Renal cortical epithelial cell (primary cell): ENCODE measurements around the gene PTGFRN. TPM values are rescaled to one million over a fixed set of nuclear protein-coding genes. Genes with fewer than 3 reads are reported as not detected.
"Not testable (repeated sequence)": the region's sequence is repeated elsewhere in the genome, so short reads cannot be mapped to it uniquely, and the experiment has no call there.

ENCODE experiments used
- DNase-seq: peaks from one replicate; pipeline ENCODE4 v3.0.0-alpha.2; 2011; ENCODE audit warnings: low read depth
- total RNA-seq: library from RNA; depleted of rRNA; stranded (reverse); fragments of >200 nt; gene quantifications from 2 replicates; pipeline ENCODE4 v1.2.3, GENCODE V29; 2014

PTGFRN gene
- total RNA-seq, 1 donor from 2014 or later: 76.7 TPM

DNA sequence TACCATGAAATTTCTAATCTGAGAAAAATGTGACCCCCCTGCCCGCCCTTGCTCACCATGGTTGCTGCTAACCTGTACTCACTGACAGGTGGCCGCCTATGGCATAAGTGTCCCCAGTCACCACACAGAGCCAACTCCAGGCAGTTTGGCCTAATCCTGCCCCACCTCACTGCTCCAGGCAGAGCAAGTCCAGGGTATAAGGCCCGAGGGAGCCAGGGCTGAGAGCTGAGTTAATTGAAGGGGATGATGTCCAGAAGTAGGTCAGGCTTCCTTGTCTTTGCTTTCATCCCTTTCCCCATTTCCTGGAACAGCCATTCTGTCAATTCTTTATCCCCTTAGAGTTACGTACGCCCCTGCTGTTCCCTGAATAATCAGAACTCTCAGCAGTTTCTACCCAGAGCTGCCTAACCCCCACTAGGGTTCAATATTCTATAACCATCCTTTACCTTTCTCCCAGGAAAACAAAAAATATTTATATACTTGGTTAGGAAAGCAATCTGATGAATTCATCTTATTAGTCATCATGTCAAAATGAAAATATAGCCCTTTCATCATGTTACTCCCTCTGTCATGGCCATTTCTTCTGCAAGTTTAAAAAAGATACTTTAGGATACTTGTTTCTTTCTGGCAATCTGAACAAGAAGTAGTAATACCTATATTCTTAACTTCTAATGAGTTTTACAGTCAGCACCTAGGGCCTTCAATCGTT lies 62.4 kb downstream of the PTGFRN start:
- no peak for DNase-seq

DNA sequence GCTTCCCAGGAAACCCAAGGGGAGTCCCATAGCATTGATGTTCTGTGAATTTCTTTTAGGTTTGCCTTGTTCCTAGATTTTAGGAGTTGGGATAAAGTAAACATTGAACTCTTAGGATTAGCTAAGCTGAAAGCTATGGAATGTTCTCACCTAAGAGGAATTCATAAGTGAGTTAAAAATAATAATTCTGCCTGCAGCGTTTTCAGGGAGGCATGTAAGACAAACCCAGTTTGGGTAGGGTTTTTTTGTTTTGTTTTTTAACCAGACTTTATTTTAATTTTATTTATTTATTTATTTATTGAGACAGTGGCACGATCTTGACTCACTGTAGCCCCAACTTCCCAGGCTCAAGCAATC lies 62.9 kb downstream of the PTGFRN start:
- no peak for DNase-seq

DNA sequence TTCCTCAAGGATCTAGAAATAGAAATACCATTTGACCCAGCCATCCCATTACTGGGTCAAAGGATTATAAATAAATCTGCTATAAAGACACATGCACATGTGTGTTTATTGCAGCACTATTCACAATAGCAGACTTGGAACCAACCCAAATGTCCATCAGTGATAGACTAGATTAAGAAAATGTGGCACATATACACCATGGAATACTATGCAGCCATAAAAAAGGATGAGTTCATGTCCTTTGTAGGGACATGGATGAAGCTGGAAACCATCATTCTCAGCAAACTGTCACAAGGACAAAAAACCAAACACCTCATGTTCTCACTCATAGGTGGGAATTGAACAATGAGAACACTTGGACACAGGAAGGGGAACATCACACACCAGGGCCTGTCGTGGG lies 70.6 kb downstream of the PTGFRN start:
- not testable (repeated sequence) for DNase-seq

DNA sequence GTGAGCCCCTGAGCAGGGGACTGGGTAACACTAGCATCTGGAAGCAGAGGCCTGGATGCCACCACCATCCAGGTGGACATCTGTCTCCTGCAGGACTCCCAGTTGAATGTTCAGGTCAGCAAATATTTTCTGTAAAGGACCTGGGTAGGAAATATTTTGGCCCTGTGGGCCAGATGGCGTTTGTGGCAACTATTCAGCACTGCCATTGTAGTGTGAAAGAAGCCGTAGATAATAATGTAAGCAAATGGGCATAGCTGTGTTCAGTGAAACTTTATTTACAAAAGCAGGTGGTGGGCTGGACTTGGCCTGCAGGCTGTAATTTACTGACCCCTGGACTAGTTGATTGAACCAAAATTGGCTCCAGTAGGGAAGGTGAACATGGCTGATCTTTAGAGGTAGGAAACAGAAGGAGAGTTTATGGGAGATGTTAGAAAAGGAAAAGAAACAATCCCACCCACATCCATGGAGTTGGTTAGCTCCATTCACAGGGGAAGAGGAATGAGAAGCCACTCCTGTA lies 71.9 kb downstream of the PTGFRN start:
- no peak for DNase-seq

DNA sequence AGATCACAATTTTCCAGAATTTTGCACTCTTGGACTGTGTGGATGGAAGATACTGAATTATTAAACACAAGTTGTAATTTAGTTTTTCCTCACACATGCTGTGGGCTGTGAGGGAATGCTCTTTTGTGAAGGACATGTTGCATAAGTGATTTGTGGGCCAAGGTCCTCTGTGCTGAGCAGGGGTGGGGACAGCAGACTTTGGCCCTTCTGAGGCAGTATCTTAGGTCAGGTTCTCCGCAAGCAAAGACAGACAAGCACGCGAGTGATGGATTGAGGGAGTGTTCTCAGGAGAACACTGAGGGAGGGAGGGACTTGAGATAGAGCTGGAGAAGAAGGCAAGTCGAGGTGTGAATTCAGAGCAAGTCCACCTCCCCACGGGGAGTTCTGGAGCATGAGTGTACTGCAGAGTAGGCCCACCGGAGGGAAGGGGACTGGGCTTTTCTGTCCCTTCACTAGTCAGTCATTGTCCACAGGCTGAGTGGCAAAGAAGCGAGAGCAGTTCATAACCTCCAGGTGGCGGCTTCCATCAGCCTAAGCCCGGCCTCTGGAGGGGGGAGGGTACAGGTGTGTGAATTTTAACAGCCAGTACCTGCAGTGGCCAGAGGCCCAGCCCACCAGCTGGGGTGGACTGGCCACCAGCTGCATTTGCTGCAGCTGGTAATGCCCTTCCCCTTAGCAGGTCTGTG lies 72.7 kb downstream of the PTGFRN start:
- DNase-seq: no peak

DNA sequence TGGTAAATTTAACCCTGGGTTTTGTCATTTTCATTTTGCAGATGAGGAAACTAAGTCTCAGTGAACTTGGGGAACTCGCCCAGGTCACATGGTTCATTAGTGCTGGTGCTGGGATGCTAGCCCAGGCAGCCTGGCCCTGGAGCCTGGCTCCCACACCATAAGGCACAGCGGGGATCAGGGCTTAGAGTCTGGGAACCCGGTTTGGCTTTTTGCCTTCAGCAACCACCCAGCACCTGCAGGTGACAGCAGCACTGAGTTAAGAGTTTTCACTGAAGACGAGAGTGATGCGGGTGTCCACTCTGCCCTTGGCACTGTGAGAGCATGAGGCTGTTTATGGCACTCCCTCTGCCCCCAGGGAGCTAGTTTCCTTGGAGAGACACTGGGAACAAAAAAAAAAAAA lies 73.4 kb downstream of the PTGFRN start:
- no peak for DNase-seq

DNA sequence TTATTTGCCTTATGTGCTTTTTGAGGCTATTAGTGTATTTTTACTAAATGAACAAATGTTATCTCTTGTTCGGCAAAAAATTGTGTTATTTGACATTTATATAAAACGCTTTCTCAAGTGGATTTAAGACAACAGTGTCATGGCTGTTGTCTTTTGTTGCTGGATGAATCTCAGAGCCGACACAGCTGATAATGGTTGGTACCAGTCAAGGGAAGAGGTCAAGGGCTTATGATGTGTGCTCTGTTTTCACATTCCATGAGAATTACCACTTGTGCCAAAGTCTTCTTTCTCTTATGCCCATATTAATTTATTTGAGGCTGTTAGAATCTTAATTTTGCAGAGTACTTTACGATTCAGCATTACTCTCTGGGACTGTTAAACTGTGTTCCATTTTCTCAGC lies 74.0 kb downstream of the PTGFRN start:
- no peak for DNase-seq

DNA sequence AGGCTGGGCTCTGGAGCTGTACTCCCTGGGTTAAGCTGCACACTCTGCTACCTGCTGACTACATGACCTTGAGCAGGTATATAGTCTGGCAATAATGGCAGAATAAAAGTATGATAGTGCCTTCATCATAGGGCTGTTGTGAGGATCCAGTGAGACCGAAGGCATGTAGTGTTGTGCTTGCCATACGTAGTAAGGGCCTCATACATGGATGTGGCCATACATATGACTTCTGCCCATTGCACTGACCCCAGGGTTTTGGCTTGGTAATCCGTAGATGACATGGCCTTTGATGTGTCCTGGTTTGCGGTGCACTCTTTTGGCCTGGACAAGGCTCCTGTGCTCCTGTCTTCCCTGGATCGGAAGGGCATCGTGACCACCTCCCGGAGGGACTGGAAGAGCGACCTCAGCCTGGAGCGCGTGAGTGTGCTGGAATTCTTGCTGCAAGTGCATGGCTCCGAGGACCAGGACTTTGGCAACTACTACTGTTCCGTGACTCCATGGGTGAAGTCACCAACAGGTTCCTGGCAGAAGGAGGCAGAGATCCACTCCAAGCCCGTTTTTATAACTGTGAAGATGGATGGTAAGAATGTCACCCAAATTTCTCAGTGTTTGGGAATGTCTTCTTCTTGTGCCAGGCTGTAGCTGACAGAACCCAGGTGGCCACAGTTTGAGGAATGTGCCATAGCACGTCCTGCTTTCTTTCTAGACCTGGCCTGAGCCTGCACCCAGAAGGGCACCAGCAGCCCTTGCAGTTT lies 74.9 kb downstream of the PTGFRN start:
- no peak for DNase-seq

DNA sequence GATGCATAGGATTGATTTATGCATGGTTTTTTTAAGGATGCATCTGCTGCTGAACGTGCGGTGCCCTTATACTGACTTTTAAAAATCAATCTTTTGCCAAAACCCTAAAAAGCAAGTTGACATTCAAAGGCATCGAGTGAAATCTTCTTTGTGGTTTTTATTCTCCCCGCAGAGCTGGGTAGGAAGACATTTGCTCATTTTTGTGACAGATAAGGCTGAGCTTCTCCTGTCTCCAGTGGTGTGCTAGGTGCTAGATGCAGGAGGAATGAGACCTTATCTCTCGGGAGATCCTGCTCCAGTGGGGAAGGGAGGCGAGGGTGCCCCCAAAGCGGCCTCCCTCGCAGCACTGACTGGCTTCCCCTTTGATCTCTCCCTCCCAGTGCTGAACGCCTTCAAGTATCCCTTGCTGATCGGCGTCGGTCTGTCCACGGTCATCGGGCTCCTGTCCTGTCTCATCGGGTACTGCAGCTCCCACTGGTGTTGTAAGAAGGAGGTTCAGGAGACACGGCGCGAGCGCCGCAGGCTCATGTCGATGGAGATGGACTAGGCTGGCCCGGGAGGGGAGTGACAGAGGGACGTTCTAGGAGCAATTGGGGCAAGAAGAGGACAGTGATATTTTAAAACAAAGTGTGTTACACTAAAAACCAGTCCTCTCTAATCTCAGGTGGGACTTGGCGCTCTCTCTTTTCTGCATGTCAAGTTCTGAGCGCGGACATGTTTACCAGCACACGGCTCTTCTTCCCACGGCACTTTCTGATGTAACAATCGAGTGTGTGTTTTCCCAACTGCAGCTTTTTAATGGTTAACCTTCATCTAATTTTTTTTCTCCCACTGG lies 76.9 kb downstream of the PTGFRN start:
- DNase-seq: no peak

DNA sequence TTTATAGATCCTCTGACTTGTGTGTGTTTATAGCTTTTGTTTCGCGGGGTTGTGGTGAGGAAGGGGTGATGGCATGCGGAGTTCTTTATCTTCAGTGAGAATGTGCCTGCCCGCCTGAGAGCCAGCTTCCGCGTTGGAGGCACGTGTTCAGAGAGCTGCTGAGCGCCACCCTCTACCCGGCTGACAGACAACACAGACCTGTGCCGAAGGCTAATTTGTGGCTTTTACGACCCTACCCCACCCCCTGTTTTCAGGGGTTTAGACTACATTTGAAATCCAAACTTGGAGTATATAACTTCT lies 77.5 kb downstream of the PTGFRN start:
- no peak for DNase-seq

DNA sequence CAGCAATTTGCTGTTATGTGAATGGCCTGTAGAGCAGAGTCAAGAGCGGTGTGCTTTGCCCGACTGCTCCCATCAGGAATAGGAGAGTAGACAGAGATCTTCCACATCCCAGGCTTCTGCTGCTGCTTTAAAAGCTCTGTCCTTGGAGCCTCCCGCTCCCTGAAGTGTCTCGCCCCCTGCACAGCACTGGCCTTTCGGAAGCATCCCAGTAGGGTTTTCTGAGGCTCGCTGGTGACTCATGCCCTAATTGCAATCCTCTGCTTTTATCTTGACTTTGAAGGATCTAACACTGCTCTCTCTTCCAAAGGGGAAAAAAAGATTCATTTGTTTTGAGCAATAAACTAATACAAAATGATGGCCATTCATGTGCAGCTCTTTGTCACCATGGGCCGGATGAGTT lies 78.5 kb downstream of the PTGFRN start:
- no peak for DNase-seq

DNA sequence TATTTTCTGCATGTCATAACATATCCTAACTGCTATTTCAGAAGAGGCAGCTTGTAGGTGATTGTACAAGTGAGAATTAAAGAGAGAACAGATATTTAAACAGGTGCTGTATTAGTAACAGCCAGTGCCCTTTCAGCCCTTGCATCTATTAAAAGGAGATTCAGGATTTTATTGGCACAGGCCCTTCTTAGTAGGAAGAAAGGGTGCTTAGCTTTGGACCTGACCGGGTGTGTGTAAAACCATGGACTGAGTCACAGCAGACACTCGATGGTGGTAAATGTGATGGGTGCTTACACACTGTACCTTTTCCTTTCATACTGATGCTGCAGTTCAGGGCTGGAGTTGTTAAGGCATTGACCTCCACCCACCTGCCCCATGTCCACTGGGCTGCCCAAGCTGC lies 79.2 kb downstream of the PTGFRN start:
- DNase-seq: no peak

DNA sequence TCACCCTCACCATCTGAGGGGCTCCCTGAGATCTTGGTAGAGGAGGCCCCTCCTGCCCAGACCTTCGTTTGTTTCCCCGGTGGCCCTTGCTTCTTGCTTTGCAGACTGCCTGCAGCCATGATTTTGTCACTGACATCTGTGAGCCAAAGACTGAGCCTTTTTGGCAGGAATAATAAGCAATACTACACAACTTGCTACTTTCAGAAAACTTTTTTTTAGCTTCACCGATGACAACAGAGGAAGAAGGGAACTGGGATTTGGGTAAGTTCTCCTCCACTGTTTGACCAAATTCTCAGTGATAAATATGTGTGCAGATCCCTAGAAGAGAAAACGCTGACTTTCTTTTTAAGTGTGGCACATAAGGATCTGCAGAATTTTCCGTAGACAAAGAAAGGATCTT lies 80.1 kb downstream of the PTGFRN start:
- DNase-seq: no peak

DNA sequence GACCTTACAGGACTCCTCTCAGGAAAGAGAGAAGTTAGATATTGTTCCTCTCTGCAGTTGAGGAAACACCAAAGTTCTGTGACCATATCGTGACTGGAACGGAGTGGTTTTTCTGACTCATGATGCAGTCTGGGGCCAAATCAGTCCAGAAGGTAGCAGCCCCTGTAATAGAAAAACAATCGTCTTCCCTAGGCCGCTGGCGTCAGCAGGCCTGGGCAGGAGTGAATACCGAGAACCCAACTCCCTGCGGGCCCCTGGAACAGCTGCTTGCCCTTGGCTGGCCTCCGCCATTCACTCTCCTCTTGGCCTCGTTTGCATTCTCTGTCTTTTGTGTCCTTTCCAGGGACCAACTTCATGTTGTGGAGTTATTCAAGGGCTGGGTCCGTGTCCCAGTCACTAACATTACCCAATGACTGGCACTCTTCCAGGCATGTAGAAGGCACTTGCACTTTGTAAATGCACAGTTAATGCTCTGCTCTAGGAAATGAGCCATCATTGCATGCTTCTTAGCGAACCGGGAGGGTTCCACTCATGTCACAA lies 81.0 kb downstream of the PTGFRN start:
- peak; percentile 63 for DNase-seq

DNA sequence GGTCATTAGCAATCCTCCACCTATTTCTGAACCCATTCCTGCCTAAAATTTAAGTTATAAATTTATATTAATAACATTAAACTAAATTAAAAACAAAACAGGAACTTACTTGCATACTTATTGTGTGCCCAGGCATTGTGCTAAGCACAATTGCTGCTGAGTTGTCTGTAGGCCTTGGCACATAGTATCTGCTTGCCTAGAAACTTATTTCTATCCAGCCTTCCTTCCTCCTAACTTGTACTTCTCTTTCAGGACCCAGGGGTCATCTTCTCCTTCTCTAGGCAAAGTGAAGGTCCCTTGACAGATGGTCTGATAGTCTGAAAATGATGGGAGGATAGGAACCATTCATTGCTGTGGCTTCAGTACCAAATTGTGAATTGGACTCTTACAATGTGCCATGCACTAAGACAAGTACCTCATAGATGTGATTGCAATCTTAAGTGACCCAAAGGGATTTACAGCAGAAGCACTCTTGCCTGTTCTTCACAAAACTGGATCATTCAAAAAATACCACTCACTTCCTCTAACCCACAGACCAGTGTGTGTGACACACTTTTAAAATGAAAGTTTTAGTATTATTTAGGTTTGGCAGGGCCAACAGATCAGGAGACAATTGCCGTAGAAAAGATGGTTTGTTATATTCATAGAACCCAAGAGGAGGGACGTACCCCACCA lies 81.6 kb downstream of the PTGFRN start:
- DNase-seq: no peak

DNA sequence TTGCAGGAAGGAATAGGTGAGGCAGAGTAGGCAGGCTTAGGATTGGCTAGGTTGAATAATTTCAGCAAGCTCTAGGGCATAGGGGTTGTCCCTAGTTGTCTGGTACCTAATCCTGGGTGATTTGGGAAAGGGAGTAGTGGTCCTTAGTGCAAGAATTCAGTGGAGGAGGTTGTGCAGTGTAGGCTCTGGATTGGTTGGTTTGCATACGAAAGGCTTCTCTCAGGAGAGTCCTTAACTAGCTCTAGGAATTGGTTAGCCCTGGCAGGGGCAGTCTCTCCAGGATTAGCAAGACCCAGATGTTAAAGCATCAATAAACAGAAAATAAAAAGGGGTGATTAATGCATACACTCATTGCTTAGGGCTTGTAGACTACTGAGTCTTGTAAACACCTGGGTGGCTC lies 82.2 kb downstream of the PTGFRN start:
- no peak for DNase-seq

DNA sequence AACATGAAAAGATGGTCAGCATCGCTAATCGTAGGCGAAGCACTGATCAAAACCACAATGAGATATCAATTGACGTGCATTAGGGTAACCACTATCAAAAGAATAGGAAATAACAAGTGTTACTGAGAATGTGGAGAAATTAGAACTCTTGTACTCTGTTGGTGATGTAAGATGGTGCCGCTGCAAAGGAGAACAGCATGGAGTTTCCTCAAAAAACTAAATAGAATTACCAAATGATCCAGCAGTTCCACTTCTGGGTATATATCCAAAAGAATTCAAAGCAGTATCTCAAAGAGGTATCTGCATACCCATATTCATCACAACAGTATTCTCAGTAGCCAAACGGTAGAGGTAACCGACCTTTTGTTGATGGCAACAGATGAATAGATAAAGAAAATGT lies 83.6 kb downstream of the PTGFRN start:
- DNase-seq: no peak

DNA sequence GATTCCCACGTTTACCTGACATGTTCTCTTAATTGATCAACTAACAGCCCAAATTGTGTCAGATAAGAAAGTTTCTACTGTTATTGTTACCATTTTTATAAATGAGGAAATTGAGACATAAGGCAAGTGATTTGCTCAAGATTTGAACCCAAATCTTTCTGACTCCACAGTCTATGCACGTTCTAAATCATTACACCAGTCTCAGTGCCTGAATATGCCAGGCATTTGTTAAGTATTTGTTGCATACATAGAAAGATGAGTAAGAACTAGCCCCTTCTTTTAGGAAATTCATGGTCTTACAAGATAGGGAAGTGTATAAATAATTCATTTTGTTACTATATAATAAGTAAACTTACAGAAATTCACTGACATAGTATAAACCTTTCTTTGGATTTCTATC lies 84.7 kb downstream of the PTGFRN start:
- DNase-seq: no peak

DNA sequence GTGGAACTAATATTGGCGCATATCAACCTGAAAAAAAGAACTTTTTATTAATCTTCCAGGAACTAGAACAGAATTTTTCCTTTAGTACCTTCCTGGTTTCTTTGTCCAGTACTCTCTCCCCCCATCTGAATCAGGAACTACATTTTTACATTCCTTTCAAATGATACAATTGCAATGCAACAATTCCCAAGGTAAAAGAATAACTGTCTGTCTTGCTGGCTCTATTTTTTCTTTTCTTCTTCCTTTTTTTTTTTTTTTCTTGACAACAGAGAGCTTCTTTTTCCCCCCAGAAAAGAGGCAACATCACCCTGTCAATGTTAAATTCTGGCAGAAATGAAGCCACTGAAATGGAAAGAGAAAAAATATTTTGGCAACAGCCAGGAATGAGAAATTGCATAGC lies 87.3 kb downstream of the PTGFRN start:
- DNase-seq: peak; percentile 88

DNA sequence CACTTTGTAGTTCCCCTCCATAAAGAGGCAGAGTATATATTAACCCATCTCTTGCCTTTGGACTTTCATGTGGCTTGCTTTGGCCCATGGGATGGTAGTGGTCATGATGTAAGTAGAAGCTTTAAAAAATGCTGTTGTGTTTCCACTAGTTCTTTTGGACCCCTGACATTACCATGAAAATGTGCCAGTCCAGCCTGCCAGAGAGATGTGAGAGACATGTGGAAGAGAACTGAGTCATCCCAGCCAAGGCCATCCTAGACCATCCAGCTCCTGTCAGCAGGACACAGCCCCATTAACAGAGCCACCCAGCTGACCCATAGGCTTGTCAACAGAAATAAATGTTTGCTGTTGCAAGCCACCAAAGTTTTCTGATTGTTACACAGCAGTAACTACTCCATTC lies 87.9 kb downstream of the PTGFRN start:
- DNase-seq: peak; percentile 35

DNA sequence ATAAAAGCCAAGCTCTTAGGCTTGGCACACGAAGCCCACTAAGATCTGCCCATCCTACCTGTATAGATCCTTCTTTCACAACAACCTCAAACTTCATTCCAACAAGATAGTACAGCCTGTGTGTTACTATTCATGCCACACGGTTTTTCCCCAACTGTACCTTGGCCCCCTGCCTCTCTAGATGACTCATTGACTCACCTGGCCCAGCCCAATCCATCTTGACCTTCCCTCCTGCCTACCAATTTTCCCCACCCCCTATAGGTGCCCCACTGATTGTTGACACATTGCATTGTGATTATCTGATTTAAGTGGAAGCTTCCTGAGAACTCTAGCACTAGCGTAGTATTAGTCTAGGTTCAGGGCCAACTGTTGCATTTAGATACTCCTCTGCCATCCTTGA lies 89.9 kb downstream of the PTGFRN start:
- DNase-seq: no peak
